ENCODE measurements around the gene CALML5.

The CALML5 gene

GRCh38 chr10:5450605-5451384, 48.6 kb downstream of the CALML5 start:
- H3K9ac ChIP-seq (ENCODE audit: low read length in 5 of 5): peak overlapping the region in 2 of 5 donors; percentile 69 to 92
- no peaks in the 10 kb centered on the region for H3K9me3 ChIP-seq (ENCODE audit: control insufficient read depth in 5 of 5, low read length in 5 of 5)
- H3K4me3 ChIP-seq (ENCODE audit: low read depth in 1 of 5, low read length in 5 of 5): peak overlapping the region in 3 of 5 donors; percentile 19 to 37 (median 33)
- peak overlapping the region; percentile 72 for H3K27ac ChIP-seq (ENCODE audit: low read depth, low read length)
- H3K27me3 ChIP-seq (ENCODE audit: control insufficient read depth in 5 of 5, insufficient read depth in 4 of 5, low read length in 5 of 5): no peaks in the 10 kb centered on the region
- peaks cover 0 to 23% (median 17%) of the 10 kb centered on the region in 5 donors for H3K4me1 ChIP-seq (ENCODE audit: control insufficient read depth in 5 of 5, insufficient read depth in 5 of 5, low read length in 5 of 5)
- peaks cover 26 to 35% (median 32%) of the 10 kb centered on the region in 5 donors for H3K36me3 ChIP-seq (ENCODE audit: control insufficient read depth in 5 of 5, insufficient read depth in 5 of 5, low read length in 5 of 5)

GRCh38 chr10:5449823-5450222, 49.5 kb downstream of the CALML5 start:
- Histone ChIP-seq H3K4me1 (ENCODE audit: control insufficient read depth in 5 of 5, insufficient read depth in 5 of 5, low read length in 5 of 5) (peaks cover 0 to 25% (median 17%) of the 10 kb centered on the region in 5 donors), H3K9ac (ENCODE audit: low read length in 5 of 5) (peak overlapping the region in 3 of 5 donors; percentile 12 to 93 (median 92)), H3K27ac (ENCODE audit: low read depth, low read length) (peak overlapping the region; percentile 95), H3K9me3 (ENCODE audit: control insufficient read depth in 5 of 5, low read length in 5 of 5) (no peaks in the 10 kb centered on the region), H3K36me3 (ENCODE audit: control insufficient read depth in 5 of 5, insufficient read depth in 5 of 5, low read length in 5 of 5) (peaks cover 18 to 29% (median 26%) of the 10 kb centered on the region in 5 donors), H3K4me3 (ENCODE audit: low read depth in 1 of 5, low read length in 5 of 5) (peak overlapping the region; percentile 37 to 98 (median 67)), H3K27me3 (ENCODE audit: control insufficient read depth in 5 of 5, insufficient read depth in 4 of 5, low read length in 5 of 5) (no peaks in the 10 kb centered on the region)

GRCh38 chr10:5449227-5449626, 50.1 kb downstream of the CALML5 start:
- H3K27me3 ChIP-seq (ENCODE audit: control insufficient read depth in 5 of 5, insufficient read depth in 4 of 5, low read length in 5 of 5): no peaks in the 10 kb centered on the region

More at GRCh38 chr10:5449227-5449626, 50.1 kb downstream of the CALML5 start:
- Histone ChIP-seq H3K4me3 (ENCODE audit: low read depth in 1 of 5, low read length in 5 of 5) (peak overlapping the region; percentile 69 to 98 (median 80)), H3K9me3 (ENCODE audit: control insufficient read depth in 5 of 5, low read length in 5 of 5) (no peaks in the 10 kb centered on the region), H3K27ac (ENCODE audit: low read depth, low read length) (peak overlapping the region; percentile 95), H3K36me3 (ENCODE audit: control insufficient read depth in 5 of 5, insufficient read depth in 5 of 5, low read length in 5 of 5) (peaks cover 12 to 23% (median 20%) of the 10 kb centered on the region in 5 donors), H3K4me1 (ENCODE audit: control insufficient read depth in 5 of 5, insufficient read depth in 5 of 5, low read length in 5 of 5) (peaks cover 0 to 30% (median 17%) of the 10 kb centered on the region in 5 donors), H3K9ac (ENCODE audit: low read length in 5 of 5) (peak overlapping the region; percentile 25 to 93 (median 82))
